HG03064 (cell line): Measurements from ENCODE around the gene WNT7A.
"Not testable (repeated sequence)": the region's sequence is repeated elsewhere in the genome, so short reads cannot be mapped to it uniquely, and the experiment has no call there.

Experiments
- ATAC-seq: cut with Tn5 transposase; IDR thresholded peaks from one replicate; pipeline ENCODE4 v1.9.1; 2021; ENCODE audit warnings: low read depth; ENCODE audit not compliant: unreplicated experiment

WNT7A gene

DNA sequence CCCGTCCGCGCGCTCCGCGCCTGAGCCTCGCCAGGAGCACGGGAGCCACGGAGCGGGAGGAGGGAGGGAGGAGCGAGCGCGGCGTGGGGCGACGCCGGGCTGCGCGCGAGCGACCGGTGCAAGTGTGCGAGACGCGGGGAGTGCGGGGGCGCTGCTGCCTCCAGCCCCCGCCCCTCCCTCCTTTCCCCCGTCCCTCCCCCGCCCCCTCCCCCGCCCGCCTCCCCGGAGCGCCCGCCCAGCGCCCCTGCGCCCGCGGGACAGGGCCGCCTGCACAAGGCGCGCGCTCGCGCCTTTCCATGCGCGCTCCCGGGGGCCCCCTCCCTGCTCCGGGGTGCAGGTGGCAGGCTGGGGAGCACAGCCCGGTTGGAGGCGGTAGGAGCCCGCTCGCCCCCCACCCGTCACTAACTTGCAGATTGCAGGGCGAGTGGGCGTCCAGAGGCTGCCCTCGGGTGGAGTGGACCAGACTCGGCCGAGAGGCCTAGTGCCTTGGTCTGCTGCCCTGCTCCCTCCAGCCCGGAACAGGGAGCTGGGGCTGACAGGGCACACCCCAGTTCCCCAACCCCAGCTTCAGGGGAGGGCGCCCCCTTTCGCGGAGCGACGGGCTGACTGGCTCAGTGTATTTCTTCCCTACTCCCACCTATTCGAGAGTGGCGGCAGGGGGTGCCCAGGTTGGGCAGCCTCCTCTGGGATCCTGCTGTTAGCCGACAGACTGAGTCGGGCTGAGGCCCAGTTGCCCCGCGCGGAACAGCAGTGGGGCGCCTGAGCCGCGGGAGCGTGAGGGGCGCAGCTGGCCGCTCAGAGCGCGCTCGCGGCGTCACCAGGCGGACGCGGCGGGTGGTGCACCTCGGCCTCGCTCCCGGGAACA is at the start of gene WNT7A:
Gene WNT7A (minus strand): TSS at position 126 of the 865 bp plus-strand sequence. CDS start 255 bp downstream, outside the sequence.
- no peak for ATAC-seq

DNA sequence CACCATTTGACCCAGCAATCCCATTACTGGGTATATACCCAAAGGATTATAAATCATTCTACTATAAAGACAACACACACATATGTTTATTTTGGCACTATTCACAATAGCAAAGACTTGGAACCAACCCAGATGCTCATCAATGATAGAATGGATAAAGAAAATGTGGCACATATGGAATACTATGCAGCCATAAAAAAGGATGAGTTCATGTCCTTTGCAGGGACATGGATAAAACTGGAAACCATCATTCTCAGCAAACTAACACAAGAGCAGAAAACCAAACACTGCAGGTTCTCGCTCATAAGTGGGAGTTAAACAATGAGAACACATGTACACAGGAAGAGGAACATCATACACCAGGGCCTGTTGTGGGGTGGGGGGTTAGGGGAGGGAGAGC is 48.9 kb upstream of the WNT7A start:
- ATAC-seq = not testable (repeated sequence)

- no peak for ATAC-seq
Observed at GRCh38 chr3:13927295-13927694, 47.4 kb upstream of the WNT7A start.

- ATAC-seq = no peak
Observed at GRCh38 chr3:13916375-13916774, 36.5 kb upstream of the WNT7A start.

DNA sequence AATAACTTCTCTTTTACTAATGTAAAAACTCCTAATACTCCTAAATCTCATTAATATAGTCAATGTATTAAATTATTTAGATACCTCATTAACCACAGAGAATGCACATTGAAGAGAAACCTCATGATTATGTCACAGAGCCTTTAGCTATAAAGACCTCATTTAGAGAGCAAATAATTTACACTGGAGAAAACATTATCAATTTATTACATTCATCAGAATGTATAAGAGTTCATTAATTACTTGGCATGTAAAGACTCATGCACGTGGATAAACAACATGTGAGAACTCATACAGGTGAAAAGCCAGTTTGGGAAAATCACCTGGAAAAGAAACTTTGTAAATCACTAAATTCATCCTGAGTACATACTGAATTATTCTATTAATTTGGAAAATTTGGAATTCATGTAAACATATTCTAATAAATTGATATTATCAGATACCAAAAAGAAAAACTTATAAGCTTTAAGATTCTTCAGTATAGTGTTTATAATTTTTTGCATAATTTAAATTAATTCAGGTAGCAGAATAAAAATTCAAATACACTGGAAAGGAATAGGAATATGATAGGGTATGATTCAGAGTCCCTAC is 22.9 kb upstream of the WNT7A start:
- no peak for ATAC-seq

- no peak for ATAC-seq
Observed at GRCh38 chr3:13901935-13902584, 22.2 kb upstream of the WNT7A start.

- ATAC-seq = no peak
Observed at GRCh38 chr3:13898346-13898745, 18.5 kb upstream of the WNT7A start.

- no peak for ATAC-seq
Observed at GRCh38 chr3:13896473-13897154, 16.7 kb upstream of the WNT7A start.

DNA sequence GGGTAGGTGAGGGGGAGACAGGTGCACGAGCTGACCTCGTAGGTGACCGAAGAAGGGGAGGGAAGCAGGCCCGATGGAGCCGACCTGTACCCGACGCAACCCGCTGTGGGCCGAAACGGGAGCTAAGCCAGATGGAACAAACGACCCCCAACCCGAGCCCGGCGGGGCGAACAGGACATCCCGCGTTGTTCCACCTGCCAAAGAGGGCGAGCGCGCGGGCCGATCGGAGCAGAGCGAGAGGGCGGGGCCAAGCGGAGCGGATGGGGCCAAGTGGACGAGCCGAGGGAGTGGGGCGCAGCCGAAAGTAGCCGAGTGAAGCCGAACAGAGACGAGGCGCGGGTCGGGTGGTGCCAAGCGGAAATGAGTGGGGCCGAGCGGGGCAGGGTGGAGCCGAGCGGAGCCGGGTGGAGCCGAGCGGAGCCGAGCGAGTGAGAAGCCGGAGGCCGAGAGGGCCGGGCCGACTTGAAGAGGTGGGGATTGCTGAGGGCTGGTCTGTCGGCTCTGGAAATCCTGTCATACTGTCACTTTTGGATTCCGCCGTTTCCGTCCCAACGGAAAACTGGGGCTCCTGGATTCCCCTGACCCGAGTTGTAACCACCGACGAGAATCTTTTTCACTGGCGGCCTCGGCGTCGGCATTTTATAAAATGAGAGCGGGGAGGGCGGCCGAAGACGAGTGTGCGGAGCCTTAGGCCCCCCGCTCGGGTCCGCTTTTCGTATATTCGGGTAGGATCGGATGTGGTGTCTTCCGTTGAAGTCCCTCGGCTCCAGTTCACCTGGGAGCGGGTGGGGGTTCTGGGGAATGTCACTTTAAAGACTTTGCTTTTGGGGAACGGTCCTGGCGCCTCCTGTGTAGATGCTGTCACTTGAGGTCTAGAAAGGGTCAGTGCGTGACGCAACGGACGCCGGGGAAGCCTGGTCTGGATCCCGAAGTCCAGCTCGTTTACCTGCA is 15.6 kb upstream of the WNT7A start:
- ATAC-seq = peak; percentile 99

- ATAC-seq = no peak
Observed at GRCh38 chr3:13894807-13895154, 14.9 kb upstream of the WNT7A start.

GRCh38 chr3:13894096-13894806 is 14.4 kb upstream of the WNT7A start:
- ATAC-seq = no peak

- ATAC-seq = no peak
Observed at GRCh38 chr3:13892304-13892703, 12.4 kb upstream of the WNT7A start.

DNA sequence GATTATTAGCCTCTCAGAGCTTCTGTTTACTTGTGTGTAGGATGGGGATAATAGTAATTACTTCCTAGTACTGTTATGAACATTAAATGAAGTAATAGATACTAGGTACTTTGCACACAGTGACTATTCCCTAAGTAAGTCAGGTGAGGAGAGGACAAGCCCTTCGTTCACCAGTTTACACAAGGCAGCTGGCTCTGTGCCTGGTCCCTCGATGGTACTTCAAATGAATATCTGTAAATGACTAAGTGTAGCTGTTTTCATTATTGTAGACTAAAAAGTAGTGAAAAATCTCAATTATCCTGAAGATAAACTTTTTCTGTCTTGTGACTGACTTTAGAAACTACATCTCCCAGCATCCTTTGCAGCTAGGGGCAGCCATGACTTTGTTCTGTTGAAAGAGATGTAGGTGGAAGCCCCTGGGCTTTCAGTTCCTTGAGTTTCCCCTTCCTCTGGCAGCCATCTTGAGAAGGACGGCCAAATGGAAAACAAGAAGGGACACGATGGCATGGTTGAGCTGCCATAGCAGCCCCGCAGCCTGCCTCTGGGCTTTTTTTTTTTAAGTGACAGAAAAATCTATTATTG is 11.7 kb upstream of the WNT7A start:
- no peak for ATAC-seq

DNA sequence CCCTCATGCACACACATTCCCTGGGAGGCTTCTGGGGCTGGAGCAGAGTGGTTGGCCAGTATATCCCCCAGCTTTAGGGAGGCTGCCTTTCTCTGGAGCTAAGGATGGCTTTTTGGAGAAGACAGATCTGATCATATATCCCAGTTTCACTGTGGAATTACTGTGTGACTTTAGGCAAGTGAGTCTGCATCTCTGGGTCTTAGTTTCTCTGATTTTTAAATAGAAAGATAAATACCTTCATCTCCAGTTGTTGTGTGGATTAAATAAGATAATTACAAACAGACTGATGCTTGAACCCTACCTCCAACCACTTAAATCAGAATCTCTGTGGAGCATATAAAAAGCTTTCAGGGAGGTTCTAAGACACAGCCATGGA is 11.1 kb upstream of the WNT7A start:
- ATAC-seq = no peak

GRCh38 chr3:13890377-13891016 is 10.6 kb upstream of the WNT7A start:
- no peak for ATAC-seq

DNA sequence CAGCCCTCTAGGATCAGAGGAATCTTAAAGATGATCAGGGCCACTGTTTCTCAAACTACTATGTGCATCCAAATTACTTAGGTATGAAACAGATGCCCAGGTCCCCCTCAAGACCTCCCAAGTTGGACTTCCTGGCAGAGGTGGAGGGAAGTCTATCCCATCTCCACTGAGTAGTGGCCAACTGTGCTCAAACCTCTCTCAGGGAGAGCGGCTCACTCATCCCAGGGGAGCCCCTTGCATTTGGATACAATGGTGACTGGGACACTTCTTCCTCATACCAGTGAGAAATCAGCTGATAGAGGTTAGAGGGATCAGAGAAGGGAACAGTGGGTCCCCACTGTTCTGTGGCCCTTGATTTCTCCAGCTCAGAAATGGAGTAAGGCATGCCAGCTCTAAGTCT is 8.7 kb upstream of the WNT7A start:
- no peak for ATAC-seq

GRCh38 chr3:13887495-13888300 is 7.8 kb upstream of the WNT7A start:
- no peak for ATAC-seq

GRCh38 chr3:13886593-13887129 is 6.8 kb upstream of the WNT7A start:
- no peak for ATAC-seq
